Endothelial cell of umbilical vein (primary cell): ENCODE results near the gene LIN28A. TPM values are rescaled to one million over a fixed set of nuclear protein-coding genes. Genes with fewer than 3 reads are reported as not detected.

Experiments used
- BruUV-seq: library from RNA; stranded (reverse); fragments of 400-500 nt; replicated peaks from 2 replicates; lab custom pipeline; 2021; lab: Mats Ljungman, UMichigan
- CTCF ChIA-PET: fragments of 300-600, 350-600 bp; sonication (Branson Sonifier 250); formaldehyde crosslinking; loops from one replicate; lab custom pipeline; 2021; ENCODE audit warnings: antibody characterized with exemption, inconsistent platforms; lab: Charles Lee
- POLR2A ChIA-PET: fragments of 300-600, 350-600 bp; sonication (Branson Sonifier 250); formaldehyde crosslinking; loops from one replicate; lab custom pipeline; 2021; ENCODE audit warnings: antibody characterized with exemption, inconsistent platforms; lab: Charles Lee
- DNase-seq: peaks from one replicate; pipeline ENCODE4 v3.0.0-alpha.2; 2011; ENCODE audit warnings: low read depth, low spot score
- FAIRE-seq: peaks from 2 replicates; lab custom pipeline; 2011; peaks lifted over from hg19 to GRCh38; lab: Jason Lieb, UNC
- H2AFZ ChIP-seq: 2 replicates; pipeline ENCODE4 v1.6.0; 2012; ENCODE audit warnings: low read depth, low read length, control low read depth, inconsistent platforms
- H3K27ac ChIP-seq: 2 replicates; pipeline ENCODE4 v1.5.1; 2011; ENCODE audit warnings: low read depth, mild to moderate bottlenecking, control low read depth, low read length, moderate library complexity; ENCODE audit not compliant: insufficient read depth
- H3K27me3 ChIP-seq, 2 experiments: 2 replicates each; pipeline versions ENCODE4 v1.6.0 to v1.6.1; 2011; ENCODE audit warnings: low read length in 2 of 2, mixed read lengths in 1 of 2; ENCODE audit not compliant: control insufficient read depth in 2 of 2, insufficient read depth in 2 of 2
- H3K36me3 ChIP-seq, 2 experiments: 2 replicates in 1 of 2; 3 replicates in 1 of 2; pipeline ENCODE4 v1.5.1; 2011; ENCODE audit warnings: low read length in 2 of 2, mild to moderate bottlenecking in 1 of 2, moderate library complexity in 1 of 2; ENCODE audit not compliant: control insufficient read depth in 2 of 2, insufficient read depth in 2 of 2; ENCODE audit errors: extremely low read depth in 1 of 2
- H3K4me1 ChIP-seq: 3 replicates; pipeline ENCODE4 v1.5.1; 2011; ENCODE audit warnings: mild to moderate bottlenecking, low read length; ENCODE audit not compliant: control insufficient read depth, insufficient read depth; ENCODE audit errors: extremely low read depth
- H3K4me2 ChIP-seq: 2 replicates; pipeline ENCODE4 v1.6.1; 2011; ENCODE audit warnings: low read length, control low read depth, mixed read lengths; ENCODE audit not compliant: insufficient read depth
- H3K4me3 ChIP-seq, 3 experiments: fragments of 200-600 bp in 1 of 3; sonication (generic), shearing (Covaris generic) in 1 of 3; replicated peaks in 1 of 3; 2 replicates each; pipeline ENCODE4 v1.5.1; 2011 to 2016; ENCODE audit warnings: control low read depth in 3 of 3, low read length in 3 of 3, mild to moderate bottlenecking in 2 of 3, inconsistent platforms in 1 of 3, low read depth in 1 of 3, moderate library complexity in 1 of 3; ENCODE audit not compliant: insufficient read depth in 1 of 3
- H3K79me2 ChIP-seq: 2 replicates; pipeline ENCODE4 v1.6.0; 2012; ENCODE audit warnings: low read length, inconsistent platforms; ENCODE audit not compliant: control insufficient read depth, insufficient read depth
- H3K9ac ChIP-seq: replicated peaks from 2 replicates; pipeline ENCODE3; 2011; ENCODE audit warnings: low read length, control low read depth; ENCODE audit not compliant: insufficient read depth; ENCODE audit errors: extremely low read depth
- H3K9me1 ChIP-seq: replicated peaks from 3 replicates; pipeline ENCODE4 v1.6.0; 2011; ENCODE audit warnings: mild to moderate bottlenecking, low read length; ENCODE audit not compliant: control insufficient read depth, insufficient read depth; ENCODE audit errors: extremely low read depth
- H3K9me3 ChIP-seq: replicated peaks from 2 replicates; pipeline ENCODE4 v1.5.1; 2012; ENCODE audit warnings: low read length, inconsistent platforms; ENCODE audit not compliant: control insufficient read depth, insufficient read depth
- H4K20me1 ChIP-seq: replicated peaks from 2 replicates; pipeline ENCODE3; 2011; ENCODE audit warnings: mild to moderate bottlenecking, low read length; ENCODE audit not compliant: control insufficient read depth, insufficient read depth; ENCODE audit errors: extremely low read depth
- EZH2 ChIP-seq: IDR thresholded peaks from 2 replicates; pipeline ENCODE4 v1.6.1; 2012; ENCODE audit warnings: borderline replicate concordance, low read depth, mild to moderate bottlenecking, moderate library complexity, low read length, inconsistent platforms; ENCODE audit not compliant: severe bottlenecking
- FOS ChIP-seq: IDR thresholded peaks from 2 replicates; pipeline ENCODE4 v1.6.1; 2011; ENCODE audit warnings: mild to moderate bottlenecking, low read length, moderate library complexity, borderline replicate concordance; ENCODE audit not compliant: insufficient read depth
- GATA2 ChIP-seq: IDR thresholded peaks from 2 replicates; pipeline ENCODE4 v1.7.0; 2011; ENCODE audit warnings: low read depth, mild to moderate bottlenecking, moderate library complexity, mixed read lengths, low read length; ENCODE audit not compliant: insufficient read length, insufficient read depth
- JUN ChIP-seq: IDR thresholded peaks from 2 replicates; pipeline ENCODE4 v1.6.1; 2011; ENCODE audit warnings: borderline replicate concordance, low read depth; ENCODE audit not compliant: insufficient read length, insufficient read depth
- MYC ChIP-seq: IDR thresholded peaks from one replicate; pipeline ENCODE4 v1.6.1; 2011; ENCODE audit warnings: mild to moderate bottlenecking, low read depth, low read length
- POLR2A ChIP-seq: IDR thresholded peaks from 2 replicates; pipeline ENCODE4 v1.6.1; 2012; ENCODE audit warnings: low read depth, mild to moderate bottlenecking, control low read depth, low read length
- POLR2AphosphoS5 ChIP-seq: IDR thresholded peaks from 2 replicates; pipeline ENCODE4 v1.6.1; 2012; ENCODE audit warnings: low read depth, mild to moderate bottlenecking, control low read depth, low read length, moderate library complexity; ENCODE audit not compliant: insufficient read depth
- dilution Hi-C: fragments of 300-500 bp; cut with MboI; formaldehyde crosslinking; loops from one replicate; pipeline ENCODE4 v1.15.0; 2019; ENCODE audit warnings: low sequenced_read_pairs; ENCODE audit not compliant: extremely low pct_ligation_motif_present
- intact Hi-C: fragments of 100-400 bp; cut with micrococcal nuclease; formaldehyde crosslinking; loops from one replicate; pipeline ENCODE4 v1.10.0; 2022
- polyA plus RNA-seq, 4 experiments: library from polyadenylated mRNA; depleted of rRNA in 3 of 4; stranded (reverse) in 3 of 4; unstranded in 1 of 4; fragments of >200 nt; gene quantifications; 2 replicates each; pipeline versions ENCODE4 v1.2.1 to v1.2.3, GENCODE V29; 2011 to 2012; ENCODE audit warnings: missing spikeins in 1 of 4
- total RNA-seq: library from RNA; stranded (reverse); gene quantifications from 2 replicates; pipeline ENCODE4 v1.2.3, GENCODE V29; 2021
- TF ChIP-seq, protein P1 (sequence below), 2 donors: IDR thresholded peaks; 1 replicate in 1 of 2; 2 replicates in 1 of 2; pipeline ENCODE4 v1.5.1; 2011; ENCODE audit warnings: low read length in 2 of 2, mild to moderate bottlenecking in 2 of 2, moderate library complexity in 2 of 2, control low read depth in 1 of 2, inconsistent platforms in 1 of 2, low read depth in 1 of 2; ENCODE audit not compliant: insufficient read depth in 1 of 2; ENCODE audit errors: extremely low read depth in 1 of 2
- TF ChIP-seq, protein P2 (sequence below): IDR thresholded peaks from 2 replicates; pipeline ENCODE4 v1.6.1; 2011; ENCODE audit not compliant: insufficient read depth, insufficient read length

Gene LIN28A
- total and polyA plus RNA-seq, 2 donors (not counting 3 experiments of a cell fraction or from before 2014, with no cell fraction given) = 0.11 TPM; not detected in 1

DNA sequence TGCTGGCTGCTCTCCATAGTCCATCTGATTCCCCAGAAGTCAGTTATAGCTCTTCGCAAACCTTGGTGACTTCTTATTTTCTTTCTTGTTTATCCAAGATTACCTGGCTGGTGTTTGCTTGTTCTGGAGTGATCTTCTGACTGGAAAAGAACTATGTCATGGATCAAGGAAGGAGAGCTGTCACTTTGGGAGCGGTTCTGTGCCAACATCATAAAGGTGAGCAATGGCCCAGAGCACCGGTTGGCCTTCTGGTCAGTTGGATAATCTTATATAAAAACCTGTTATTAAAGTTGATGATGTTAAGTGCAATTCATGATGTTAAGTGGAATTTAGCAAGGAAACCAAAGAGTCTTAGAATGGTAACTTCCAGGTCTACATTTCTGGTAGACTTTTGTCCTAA lies 22.2 kb downstream of the LIN28A start:
- Histone ChIP-seq H4K20me1 (no peaks in the 10 kb centered on the region), H3K9me1 (no peaks in the 10 kb centered on the region), H2AFZ (peak overlapping the region; percentile 80), H3K4me1 (peaks cover 20% of the 10 kb centered on the region), H3K9me3 (no peaks in the 10 kb centered on the region), H3K9ac (peak overlapping the region; percentile 86), H3K27me3 (peaks cover 0 to 3% of the 10 kb centered on the region in 2 experiments), H3K27ac (peak overlapping the region; percentile 54), H3K79me2 (peaks cover 21% of the 10 kb centered on the region), H3K4me3 (peak overlapping the region; percentile 52 to 92 (median 75)), H3K4me2 (peak overlapping the region; percentile 98), H3K36me3 (peaks cover under 1 to 7% of the 10 kb centered on the region in 2 experiments)
- POLR2A ChIA-PET = no interaction called here
- no peak for TF ChIP-seq POLR2AphosphoS5
- TF ChIP-seq FOS = no peak
- TF ChIP-seq POLR2A = no peak
- no peak for TF ChIP-seq GATA2
- no peak for TF ChIP-seq MYC
- TF ChIP-seq, protein P1, sequence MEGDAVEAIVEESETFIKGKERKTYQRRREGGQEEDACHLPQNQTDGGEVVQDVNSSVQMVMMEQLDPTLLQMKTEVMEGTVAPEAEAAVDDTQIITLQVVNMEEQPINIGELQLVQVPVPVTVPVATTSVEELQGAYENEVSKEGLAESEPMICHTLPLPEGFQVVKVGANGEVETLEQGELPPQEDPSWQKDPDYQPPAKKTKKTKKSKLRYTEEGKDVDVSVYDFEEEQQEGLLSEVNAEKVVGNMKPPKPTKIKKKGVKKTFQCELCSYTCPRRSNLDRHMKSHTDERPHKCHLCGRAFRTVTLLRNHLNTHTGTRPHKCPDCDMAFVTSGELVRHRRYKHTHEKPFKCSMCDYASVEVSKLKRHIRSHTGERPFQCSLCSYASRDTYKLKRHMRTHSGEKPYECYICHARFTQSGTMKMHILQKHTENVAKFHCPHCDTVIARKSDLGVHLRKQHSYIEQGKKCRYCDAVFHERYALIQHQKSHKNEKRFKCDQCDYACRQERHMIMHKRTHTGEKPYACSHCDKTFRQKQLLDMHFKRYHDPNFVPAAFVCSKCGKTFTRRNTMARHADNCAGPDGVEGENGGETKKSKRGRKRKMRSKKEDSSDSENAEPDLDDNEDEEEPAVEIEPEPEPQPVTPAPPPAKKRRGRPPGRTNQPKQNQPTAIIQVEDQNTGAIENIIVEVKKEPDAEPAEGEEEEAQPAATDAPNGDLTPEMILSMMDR (IDR thresholded peaks at IDR 0.05; ENCODE audit: extremely low read depth in 1 of 2, insufficient read depth in 1 of 2, low read depth in 1 of 2, low read length in 2 of 2) = no peak
- TF ChIP-seq, protein P2, sequence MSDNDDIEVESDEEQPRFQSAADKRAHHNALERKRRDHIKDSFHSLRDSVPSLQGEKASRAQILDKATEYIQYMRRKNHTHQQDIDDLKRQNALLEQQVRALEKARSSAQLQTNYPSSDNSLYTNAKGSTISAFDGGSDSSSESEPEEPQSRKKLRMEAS = no peak
- TF ChIP-seq JUN = no peak
- TF ChIP-seq EZH2 = no peak
- dilution Hi-C loops = no loop called here
- CTCF ChIA-PET = interaction anchor here (1.0 to 2.0 kb wide), 6 partner anchors 16 to 199 kb away, joined by 3 to 24 read pairs (median 4); partner anchors contain the start of gene CEP85
- no peak for FAIRE-seq
- TSS peak; percentile 48 for BruUV-seq
- intact Hi-C loops = loop anchor here (2.0 kb wide), 1 partner anchor 40 kb away; the partner anchor contains the start of gene HMGN2
- DNase-seq = no peak
